HG03196 (cell line): ENCODE results near the gene BANP.
"Not testable (repeated sequence)": the region's sequence is repeated elsewhere in the genome, so short reads cannot be mapped to it uniquely, and the experiment has no call there.

ENCODE experiments used
- ATAC-seq: cut with Tn5 transposase; IDR thresholded peaks from one replicate; pipeline ENCODE4 v1.9.1; 2021; ENCODE audit not compliant: unreplicated experiment

BANP gene

DNA sequence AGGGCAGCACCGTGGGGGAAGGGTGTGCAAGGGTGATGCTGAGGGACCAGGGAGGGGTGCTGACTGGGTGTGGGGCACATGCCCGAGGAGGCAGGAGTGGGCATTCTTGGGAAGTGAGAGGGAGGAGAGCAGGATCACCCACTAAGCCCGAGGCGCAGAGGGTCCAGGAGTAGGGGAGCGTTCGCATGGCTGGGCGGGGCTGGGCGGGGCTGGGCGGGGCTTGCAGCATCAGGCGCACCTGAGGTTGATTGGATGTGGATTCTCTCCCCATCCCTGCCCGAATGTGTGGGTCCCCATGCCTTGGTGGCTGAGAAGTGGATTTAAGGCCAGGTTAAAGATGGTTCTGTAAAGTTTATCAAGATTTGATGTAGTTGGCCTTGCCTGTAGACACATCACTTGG, 14.2 kb downstream of the BANP start:
- no peak for ATAC-seq

DNA sequence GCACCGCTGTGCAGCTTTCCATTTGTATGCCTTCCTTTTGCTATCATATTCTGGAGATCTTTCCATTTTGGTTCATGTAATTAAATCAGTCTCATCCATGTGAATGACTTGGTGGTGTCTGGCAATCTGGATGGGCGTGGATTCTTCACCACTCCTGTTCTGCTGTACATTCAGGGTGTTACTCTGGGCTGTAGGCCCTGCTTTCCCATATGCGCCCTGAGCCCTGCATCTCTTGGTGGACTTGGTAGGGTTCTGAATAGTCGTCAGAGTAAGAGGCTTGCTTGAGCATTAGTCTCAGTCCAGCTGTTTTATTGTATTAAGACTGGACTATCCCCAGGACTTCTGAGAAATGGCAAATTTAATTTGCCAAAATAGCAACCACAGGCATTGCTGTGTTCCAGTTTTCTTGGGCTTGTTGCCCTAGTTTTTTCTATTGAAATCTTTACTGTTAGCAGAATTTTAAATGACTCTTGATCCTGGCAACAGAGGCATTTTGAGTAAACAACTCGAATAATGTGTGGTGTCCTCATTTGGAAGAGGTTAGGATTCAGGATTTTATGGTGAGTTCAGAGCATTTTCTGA, 14.9 kb downstream of the BANP start:
- ATAC-seq = no peak

DNA sequence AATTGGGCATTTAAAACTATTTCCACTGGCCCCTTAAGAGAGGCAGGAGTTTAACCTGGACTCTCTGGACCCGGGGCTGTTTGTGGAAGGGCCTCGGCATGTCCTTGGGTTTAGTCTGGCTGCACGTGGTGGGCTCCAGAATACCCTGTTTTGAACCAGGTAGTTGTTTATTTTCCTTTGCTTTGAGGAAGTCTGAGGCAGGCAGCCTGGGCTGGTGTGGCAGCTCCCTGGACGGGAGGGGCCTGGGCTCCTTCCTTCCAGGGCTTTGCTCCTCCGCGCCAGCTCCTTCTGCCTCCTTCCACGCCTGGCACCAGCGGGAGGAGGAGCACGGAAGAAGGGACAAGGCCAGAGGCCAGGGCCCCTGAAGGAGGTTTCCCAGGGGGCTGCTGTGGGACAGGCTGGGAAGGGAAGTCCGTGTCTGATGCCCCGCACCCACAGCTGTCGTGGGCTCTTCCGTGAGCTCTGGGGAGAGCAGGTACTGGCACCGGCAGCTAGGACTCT, 15.5 kb downstream of the BANP start:
- no peak for ATAC-seq

DNA sequence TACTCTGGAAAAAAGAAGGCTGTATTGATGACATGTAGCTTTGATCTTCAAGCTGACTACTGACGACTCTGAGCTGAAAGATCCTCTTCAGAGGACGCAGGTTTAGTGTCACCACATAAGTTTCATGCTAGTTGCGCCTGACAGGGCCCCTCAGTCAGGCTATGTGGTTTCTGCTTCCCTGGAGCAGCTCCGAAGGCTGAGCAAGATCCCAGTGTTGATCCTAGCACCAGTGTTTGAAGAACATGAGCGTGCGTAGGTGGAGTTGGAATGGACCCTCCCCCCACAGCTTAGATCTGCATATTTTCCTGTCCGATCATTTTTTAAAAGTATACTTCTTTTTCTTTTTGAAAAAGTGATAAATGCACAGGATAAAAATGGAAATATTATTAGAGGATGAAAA, 17.3 kb downstream of the BANP start:
- no peak for ATAC-seq

DNA sequence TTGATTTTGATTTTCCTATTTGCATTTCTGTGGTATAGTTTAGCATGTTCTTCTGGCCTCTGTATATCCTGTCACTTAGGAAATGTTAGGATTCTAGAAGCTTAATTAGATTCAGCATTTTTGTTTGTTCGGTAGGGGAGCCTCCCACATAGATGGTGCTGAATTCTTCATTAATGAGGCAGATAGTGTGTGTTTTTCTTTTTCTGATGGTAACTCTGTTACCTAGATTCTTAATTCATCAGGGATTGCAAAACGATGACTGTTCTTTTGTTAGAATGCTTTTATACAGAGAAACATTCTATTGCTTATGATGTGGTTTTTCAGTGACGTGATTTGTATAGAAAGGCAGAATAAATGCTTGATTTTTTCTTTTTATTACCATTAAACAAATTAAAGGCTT, 19.0 kb downstream of the BANP start:
- no peak for ATAC-seq

DNA sequence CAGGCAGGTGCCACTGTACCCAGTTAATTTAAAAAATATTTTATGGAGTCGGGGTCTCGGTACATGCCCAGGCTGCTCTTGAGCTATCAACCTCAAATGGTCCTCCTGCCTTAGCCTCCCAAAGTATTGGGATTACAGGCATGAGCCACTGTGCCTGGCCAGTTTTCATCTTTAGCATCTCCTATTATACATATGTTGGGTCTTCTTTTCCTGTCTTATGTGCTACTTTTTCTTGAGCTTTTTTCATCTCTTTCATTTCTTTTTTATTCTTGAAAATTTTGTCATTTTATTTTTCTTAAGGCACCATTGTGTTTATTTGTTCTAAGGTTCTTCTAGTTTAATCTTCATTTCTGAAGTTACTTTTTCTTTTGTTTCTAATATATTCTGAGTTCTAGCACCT, 20.7 kb downstream of the BANP start:
- ATAC-seq = no peak

DNA sequence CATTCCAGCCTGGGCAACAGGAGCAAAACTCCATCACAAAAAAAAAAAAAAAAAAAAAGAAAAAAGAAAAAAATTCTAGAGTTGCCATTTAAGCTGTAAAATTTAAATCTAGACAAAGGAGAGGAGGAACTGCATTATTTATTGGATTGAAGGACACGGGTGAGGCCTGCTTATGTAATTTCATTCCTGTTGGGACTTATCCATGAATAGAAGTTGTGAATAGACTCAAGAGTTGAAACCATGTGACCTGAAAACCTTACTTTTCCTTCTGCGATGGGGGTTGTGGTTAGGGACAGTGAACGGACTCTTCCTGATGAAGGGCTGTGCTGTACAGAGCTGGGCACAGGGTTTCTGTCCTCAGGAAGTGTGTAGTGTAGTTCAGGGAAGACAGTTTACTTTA, 22.5 kb downstream of the BANP start:
- ATAC-seq = no peak

DNA sequence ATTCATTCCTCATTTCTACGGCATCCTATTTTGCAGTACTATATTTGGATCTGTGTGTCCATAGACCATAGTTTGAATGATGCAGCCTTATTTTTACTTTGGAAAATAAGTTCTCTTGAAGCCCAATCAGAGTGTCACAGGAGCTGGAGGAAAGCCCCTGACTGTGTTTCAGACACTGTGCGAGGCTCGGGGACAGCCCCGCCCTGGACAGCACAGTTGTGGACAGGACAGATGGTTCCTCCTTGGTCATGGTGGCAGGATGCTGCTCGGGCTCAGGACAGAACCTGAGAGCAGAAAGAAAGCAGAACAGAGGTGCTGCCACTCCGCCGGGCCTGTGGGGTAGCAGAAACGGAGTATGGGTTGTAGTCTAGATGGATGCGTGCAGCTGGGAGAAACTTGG, 22.9 kb downstream of the BANP start:
- no peak for ATAC-seq

DNA sequence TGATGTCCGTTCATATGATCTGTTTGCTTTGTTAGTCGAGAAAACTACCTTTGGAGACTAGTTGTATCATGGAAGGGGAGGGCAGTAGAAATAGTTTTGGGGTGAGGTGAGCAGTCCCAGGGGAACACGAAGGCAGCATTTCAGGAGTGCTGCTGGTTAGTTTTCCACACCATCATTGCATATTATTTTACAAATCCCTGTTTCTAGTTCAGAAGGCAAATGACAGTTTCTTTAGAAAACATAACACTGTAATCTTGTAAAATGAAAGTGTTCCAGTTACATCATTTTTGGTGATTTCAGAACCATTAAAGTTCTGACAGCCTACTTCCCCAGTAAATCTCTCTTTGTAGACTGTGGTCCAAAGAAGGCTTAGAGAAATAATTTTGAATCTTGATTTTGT, 25.4 kb downstream of the BANP start:
- ATAC-seq = no peak

DNA sequence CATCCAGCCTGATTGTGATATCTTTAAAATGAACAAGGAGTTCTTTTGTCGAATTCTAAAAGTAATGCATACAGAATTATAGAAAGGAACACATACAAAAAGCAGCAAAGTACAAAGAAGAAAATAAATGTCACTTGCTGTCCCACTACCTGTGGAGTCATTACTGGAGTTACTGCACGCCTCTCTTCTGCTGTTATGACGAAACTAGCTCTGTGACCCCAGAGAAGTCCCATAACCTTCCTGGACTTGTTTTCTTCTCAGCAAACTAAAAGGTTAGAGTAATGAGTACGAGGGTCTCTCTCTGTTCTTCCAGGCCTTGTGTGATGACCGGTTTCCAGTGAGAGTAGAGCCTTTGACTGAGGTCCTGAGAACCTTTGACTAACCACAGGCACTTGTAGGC, 26.9 kb downstream of the BANP start:
- ATAC-seq = no peak

DNA sequence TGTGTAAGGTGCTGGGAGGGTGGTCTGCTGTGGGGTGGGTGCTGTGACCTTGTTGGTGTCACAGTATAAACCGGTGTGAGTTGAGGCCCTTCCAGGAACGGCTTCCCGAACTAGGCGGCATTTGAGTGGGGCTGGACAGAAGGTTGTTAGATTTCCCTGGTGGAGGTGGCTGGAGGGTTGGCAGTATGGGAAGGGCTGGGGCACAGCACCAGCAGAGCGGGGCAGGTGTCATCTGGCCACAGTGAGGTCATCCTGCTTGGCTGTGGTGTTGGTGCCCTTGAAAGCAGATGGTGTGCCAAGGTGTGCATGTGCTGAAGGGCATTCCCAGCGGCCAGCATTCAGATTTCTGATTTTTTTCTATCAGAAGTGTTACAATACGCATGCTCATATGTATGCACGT, 28.1 kb downstream of the BANP start:
- ATAC-seq = no peak

DNA sequence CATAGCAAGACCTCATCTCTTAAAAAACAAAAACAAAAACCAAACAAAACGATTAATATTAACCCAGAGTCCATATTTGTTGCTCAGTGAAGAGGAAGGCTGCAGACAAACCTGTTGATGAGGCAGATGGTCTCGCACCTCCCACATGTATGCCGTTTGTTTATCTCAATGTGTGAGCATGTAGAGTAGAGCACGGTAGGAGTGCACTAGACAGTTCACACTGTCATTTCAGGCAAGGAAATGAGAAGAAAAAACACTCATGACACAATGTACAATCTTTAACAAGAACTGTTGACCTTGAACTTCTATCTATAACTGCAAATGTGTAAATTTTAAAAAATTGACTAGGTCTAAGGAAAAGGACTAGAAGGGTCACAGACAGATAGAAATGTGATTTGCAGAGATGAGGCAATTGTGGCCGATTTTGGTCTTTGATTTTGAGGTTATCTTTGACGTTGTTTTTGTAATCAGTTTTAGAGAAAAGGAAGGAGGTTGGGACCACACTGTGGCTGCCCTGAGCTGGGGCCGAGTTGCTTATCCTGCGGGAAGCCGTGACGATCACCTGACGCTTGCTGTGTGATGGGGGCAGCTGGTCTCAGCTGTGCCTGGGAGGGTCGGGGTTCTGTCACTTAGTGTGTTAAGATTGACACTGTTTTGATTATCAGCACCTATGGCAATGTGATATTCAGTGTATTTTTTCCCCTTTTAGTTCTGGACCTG, 28.8 kb downstream of the BANP start:
- ATAC-seq = not testable (repeated sequence)

DNA sequence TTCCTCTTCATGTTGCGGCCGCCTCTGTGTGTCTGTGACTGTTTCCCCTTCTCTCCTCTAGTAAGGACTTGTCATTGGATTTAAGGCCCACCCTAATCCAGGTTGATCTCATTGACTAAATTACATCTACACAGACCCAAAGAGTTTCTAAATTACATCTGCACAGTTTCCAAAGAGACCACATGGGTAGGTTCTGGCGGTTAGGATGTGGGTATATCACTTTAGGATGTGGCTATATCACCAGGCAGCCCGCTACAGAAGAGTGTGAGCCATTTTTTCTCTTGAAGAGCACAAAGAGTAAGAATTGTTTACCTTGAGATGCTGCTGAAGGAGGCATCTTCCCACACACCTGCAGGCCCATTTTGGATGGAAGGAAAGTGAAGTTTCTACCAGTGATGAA, 30.1 kb downstream of the BANP start:
- ATAC-seq = not testable (repeated sequence)

DNA sequence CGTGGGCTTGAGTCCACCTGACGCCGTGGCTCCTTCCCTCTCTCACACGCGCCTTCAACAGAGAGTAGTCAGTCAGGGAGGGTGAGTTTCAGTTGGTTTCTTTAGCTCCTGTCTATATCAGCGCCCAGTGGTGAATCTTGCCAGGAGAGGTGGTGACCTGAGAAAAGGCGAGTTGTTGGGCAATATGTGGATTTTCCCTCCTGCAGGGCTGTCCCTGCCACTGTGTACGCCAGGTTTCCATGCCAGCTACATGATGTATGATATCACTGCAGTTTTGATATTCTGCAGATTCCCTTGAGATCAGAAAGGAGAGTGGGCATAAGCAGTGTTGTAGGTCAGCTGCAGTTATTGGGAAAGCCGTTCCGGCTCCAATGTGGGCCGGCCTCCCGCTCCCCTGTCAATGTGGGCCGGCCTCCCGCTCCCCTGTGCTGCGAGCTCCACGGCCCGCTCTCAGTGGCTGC, 31.4 kb downstream of the BANP start:
- no peak for ATAC-seq

DNA sequence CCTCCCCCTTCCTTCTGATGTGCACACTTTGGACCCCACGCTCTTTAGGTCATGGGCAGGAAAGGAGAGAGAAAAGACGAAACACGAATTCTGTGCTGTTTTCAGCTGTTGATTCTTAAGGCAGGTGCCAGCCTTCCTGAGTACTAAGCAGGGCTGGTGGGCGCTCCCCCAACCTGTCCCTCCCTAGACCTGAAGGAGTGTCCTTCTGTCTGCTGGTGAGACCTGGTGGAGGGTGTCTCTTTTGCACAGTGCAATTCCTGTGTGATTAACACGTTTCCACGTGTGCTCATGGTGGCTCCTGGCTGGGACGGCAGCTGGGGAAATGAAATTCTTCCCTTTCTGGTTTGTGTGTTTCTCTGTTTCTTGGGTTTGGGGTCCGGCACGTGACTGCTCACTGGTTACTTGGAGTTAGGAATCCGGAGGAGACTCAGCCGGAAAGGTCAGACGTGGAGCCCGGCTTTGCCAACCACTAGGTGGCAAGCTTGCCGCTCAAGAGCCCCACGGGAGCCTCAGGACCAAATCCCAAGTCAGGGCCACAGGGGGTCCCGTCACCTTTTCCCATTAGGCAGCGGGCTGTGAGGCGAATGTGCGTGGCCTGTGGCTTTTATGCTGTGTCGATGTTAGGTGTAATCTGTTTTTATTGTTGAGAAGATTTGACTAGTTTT, 32.0 kb downstream of the BANP start:
- ATAC-seq = not testable (repeated sequence)

DNA sequence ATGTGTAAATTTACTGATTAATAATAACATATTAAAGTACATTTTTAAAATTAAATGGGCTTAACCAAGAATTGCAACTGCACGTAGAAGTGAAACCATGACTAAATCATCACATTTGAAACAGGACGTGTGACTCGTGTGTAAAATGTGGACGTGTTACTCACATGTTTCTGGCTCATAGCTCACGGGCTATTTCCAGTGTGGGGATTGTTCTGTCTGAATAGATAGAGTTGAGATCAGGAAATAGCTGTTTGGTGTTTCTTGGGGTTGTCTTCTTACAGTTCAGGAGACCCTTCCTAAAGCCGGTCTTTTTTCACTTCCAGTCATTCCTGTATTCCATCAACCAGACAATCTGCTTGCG, 32.5 kb downstream of the BANP start:
- ATAC-seq = not testable (repeated sequence)

DNA sequence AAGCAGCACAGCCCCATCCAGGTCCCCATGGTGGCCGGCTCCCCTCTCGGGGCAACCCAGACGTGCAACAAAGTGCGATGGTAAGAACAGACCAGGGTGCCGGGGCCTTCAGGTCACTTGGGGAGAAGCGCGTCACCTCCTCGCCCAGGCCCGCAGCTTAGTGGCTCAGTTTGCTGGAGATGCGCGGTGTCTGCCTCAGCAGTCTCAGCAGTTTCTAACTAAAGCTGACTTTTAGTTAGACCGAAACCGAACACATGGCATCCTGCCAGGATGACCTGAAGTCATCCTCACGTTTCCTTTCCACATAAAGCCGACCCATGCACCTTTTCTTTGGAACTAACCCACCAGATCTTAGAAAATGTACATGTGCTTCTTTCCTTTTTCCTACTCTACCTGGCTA, 32.9 kb downstream of the BANP start:
- ATAC-seq = not testable (repeated sequence)

DNA sequence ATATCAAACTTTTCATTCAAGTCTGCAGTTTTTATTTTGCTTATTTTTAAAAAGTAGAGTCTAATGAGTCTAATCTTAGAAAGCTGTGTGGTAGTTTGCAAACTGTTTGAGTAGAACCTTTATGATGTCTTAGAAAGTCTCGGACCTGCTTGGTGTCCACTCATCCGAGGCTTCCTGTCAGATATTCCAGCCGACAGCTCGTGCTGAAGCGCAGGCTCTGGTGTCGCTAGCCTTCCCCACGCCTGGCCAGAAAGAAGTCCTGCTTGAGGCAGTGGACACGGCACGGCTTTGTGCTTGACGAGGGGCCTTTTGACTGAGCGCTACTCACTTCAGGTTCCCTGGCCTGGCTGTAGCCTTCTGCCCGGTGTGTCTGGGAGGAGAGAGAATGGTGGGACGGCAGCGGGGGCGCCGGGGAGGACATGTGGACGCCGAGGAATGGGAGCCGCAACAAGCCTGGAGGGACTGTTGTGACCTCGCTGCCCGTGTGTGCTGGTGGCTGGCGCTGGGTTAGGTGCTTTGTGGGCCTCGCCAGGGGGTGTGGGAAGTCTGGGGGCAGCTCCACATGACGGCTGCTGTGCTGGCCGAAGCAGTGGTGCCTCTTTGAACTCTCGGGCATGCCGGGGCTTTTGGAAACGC, 33.5 kb downstream of the BANP start:
- ATAC-seq = no peak

DNA sequence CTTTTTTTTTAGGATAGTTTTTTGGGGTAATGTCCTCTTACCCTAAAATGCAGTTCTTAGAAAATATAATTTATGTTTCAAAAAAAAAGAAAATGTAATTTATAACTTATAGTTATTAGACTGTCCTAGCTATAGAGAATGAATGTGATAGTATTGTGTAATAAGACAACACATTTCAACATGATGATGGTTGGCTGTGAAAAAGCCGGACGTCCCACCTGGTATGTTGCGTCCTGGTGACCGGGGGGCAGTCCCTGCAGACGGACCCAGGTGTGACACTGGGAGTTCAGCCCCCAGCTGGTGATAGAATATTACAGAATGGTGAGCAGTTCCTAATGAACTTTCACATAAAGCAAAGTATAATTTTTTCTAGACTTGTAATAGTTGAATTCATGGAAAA, 34.3 kb downstream of the BANP start:
- ATAC-seq = not testable (repeated sequence)

DNA sequence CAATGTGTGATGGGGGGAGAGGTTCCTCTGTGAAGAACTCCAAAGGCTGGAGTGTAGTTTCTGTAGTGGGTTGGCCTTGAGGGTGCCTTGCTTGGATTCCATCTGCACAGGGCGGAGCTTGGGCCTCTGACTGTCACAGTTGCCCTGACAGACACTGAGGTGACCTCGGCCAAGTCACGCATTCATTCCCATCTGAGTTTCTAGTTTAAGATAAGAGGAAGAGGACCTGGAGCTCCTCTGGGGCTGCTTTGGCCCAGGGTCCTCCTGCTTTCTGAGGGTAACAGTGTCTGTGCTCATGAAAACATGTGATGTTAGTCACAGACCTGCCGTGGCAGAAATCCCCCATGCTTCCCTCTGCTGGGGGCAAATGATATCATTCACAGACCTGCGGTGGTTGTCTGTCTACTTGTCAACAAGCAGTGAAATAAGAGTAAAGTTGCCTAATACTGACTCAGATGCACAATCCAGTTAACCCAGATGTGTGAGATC, 35.2 kb downstream of the BANP start:
- ATAC-seq = not testable (repeated sequence)

DNA sequence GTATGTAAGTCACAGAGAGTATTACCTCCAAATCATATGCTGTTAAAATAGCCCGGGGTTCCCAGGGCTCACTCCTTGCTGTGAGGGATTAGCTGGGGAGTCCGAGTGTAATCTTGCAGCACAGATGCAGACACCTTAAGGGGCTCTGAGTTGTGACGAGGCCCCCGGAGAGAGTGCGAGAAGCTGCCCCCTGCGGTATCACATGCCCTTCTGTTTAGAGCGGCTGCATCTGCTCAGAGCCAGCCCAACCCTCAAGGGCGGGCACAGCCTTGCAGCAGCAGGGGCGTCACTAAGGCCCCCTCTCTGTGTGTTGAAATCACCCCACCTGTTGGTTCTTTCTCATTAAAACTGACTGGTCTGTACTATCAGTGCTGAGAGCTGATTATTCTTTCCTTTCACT, 37.4 kb downstream of the BANP start:
- not testable (repeated sequence) for ATAC-seq

DNA sequence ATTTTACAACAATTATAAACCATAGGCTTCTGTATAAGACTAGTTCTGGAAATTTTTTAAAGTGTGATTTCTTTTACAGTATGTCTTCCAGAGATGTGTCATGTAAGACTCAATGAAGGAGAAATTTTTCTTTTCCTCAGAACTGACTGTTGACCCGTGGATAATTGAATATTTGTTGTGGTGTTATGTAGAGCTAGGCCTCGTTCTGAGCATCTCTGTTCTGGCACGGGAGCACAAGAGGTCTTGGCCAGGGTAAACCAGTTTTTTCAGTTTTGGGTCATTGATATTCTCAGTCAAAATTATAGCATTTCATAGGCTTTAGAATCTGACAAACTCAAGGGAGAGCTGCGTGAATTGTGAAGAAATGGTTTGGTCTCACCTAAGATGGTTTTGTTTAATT, 39.0 kb downstream of the BANP start:
- not testable (repeated sequence) for ATAC-seq
